HL-60 (cell line): ENCODE data around the gene RCOR3.

Experiments
- POLR2AphosphoS5 ChIP-seq: IDR thresholded peaks from 2 replicates; pipeline ENCODE4 v1.6.1; 2012; ENCODE audit warnings: low read depth
- TF ChIP-seq, protein P1 (sequence below): IDR thresholded peaks from one replicate; pipeline ENCODE4 v1.5.1; 2011; ENCODE audit warnings: low read length, control low read depth, inconsistent platforms; ENCODE audit not compliant: insufficient read depth

DNA sequence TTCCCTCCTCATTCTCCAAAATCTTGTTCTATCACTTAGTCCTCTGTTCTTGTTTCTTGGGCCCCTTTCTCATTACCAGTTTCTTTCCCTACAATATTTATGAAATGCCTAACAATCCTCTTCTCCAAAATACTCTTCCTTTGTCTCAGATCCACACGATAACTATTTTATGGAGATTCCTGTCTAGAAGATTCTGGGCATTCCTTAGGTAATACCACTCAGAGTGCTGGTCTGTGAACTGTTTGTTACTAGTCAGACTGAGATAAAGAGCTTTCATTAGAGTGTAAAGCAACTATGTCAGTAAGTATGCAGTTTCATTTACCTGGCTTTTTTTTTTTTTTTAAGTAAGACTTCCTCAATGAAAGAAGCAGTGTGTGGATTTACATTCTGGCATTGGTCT is 18.1 kb upstream of the RCOR3 start:
- no peak for TF ChIP-seq POLR2AphosphoS5
- TF ChIP-seq, protein P1, sequence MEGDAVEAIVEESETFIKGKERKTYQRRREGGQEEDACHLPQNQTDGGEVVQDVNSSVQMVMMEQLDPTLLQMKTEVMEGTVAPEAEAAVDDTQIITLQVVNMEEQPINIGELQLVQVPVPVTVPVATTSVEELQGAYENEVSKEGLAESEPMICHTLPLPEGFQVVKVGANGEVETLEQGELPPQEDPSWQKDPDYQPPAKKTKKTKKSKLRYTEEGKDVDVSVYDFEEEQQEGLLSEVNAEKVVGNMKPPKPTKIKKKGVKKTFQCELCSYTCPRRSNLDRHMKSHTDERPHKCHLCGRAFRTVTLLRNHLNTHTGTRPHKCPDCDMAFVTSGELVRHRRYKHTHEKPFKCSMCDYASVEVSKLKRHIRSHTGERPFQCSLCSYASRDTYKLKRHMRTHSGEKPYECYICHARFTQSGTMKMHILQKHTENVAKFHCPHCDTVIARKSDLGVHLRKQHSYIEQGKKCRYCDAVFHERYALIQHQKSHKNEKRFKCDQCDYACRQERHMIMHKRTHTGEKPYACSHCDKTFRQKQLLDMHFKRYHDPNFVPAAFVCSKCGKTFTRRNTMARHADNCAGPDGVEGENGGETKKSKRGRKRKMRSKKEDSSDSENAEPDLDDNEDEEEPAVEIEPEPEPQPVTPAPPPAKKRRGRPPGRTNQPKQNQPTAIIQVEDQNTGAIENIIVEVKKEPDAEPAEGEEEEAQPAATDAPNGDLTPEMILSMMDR = no peak
